ENCODE results near the gene RSPH10B.
"Not testable (repeated sequence)": the region's sequence is repeated elsewhere in the genome, so short reads cannot be mapped to it uniquely, and the experiment has no call there.

RSPH10B gene

GRCh38 chr7:5916529-5916928, 54.0 kb downstream of the RSPH10B start:
- H3K27me3 ChIP-seq (ENCODE audit: control insufficient read depth, insufficient read depth, low read length); H3K4me2 ChIP-seq (ENCODE audit: low read length); H3K4me1 ChIP-seq (ENCODE audit: control insufficient read depth, insufficient read depth, low read length); H3K9ac ChIP-seq (ENCODE audit: low read depth, low read length); H3K36me3 ChIP-seq (ENCODE audit: insufficient read depth, low read length); H3K4me3 ChIP-seq (ENCODE audit: low read length); H3K9me3 ChIP-seq (replicated peaks; ENCODE audit: low read length): not testable (repeated sequence)

GRCh38 chr7:5908835-5909234, 61.7 kb downstream of the RSPH10B start:
- not testable (repeated sequence) for H3K9ac ChIP-seq (ENCODE audit: low read depth, low read length); H3K9me3 ChIP-seq (replicated peaks; ENCODE audit: low read length); H3K36me3 ChIP-seq (ENCODE audit: insufficient read depth, low read length); H3K4me1 ChIP-seq (ENCODE audit: control insufficient read depth, insufficient read depth, low read length); H3K4me2 ChIP-seq (ENCODE audit: low read length); H3K27me3 ChIP-seq (ENCODE audit: control insufficient read depth, insufficient read depth, low read length); H3K4me3 ChIP-seq (ENCODE audit: low read length)

GRCh38 chr7:5904726-5905125, 65.8 kb downstream of the RSPH10B start:
- not testable (repeated sequence) for H3K27me3 ChIP-seq (ENCODE audit: control insufficient read depth, insufficient read depth, low read length); H3K9me3 ChIP-seq (replicated peaks; ENCODE audit: low read length); H3K4me1 ChIP-seq (ENCODE audit: control insufficient read depth, insufficient read depth, low read length); H3K9ac ChIP-seq (ENCODE audit: low read depth, low read length); H3K4me3 ChIP-seq (ENCODE audit: low read length); H3K36me3 ChIP-seq (ENCODE audit: insufficient read depth, low read length); H3K4me2 ChIP-seq (ENCODE audit: low read length)

GRCh38 chr7:5903002-5903401, 67.5 kb downstream of the RSPH10B start:
- not testable (repeated sequence) for H3K9me3 ChIP-seq (replicated peaks; ENCODE audit: low read length); H3K36me3 ChIP-seq (ENCODE audit: insufficient read depth, low read length)

DNA sequence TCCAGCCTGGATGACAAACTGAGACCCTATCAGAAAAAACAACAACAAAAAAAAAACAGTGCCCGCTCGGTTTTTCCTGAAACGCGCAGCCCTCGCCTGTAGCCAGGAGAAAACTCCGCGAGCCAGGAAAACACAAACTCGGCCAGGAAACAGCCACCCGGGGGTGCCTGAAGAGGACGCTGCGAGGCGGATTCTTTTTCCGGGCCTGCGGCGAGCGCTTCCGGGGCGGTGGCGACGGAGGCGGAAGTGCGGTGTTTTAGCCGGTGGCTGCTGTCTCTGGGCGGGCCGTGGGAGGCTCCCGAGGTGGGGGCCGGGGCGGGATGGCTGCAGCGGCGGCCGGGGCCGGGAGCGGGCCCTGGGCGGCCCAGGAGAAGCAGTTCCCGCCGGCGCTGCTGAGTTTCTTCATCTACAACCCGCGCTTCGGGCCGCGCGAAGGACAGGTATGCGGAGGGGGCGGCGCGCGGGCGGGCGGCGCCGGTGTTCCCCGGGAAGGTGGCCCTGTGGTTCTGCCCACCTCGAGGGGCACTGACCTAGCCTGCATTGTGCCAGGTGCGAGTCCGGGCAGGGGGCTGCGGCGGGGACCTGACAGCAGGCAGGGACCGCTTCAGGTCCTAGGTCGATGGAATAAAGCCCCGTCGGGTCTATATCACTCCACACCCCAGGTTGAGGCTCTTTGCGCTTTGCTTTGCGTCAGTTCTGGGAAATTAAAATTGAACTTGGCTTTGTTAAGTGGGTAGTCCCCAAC, 71.8 kb downstream of the RSPH10B start, which contains the start of gene CCZ1:
TSS of gene CCZ1 (plus strand) at position 254 of the 745 bp plus-strand sequence. CDS start at position 321, 67 bp downstream.
- not testable (repeated sequence) for H3K9me3 ChIP-seq (replicated peaks; ENCODE audit: low read length); H3K4me1 ChIP-seq (ENCODE audit: control insufficient read depth, insufficient read depth, low read length); H3K27me3 ChIP-seq (ENCODE audit: control insufficient read depth, insufficient read depth, low read length); H3K36me3 ChIP-seq (ENCODE audit: insufficient read depth, low read length)
- Histone ChIP-seq H3K9ac (ENCODE audit: low read depth, low read length) (peak within 1 kb of the TSS; percentile 70), H3K4me3 (ENCODE audit: low read length) (peak within 1 kb of the TSS; percentile 62), H3K4me2 (ENCODE audit: low read length) (peak within 1 kb of the TSS; percentile 63)

More at GRCh38 chr7:5903002-5903401, 67.5 kb downstream of the RSPH10B start:
- H3K27me3 ChIP-seq (ENCODE audit: control insufficient read depth, insufficient read depth, low read length); H3K4me1 ChIP-seq (ENCODE audit: control insufficient read depth, insufficient read depth, low read length); H3K4me2 ChIP-seq (ENCODE audit: low read length); H3K4me3 ChIP-seq (ENCODE audit: low read length); H3K9ac ChIP-seq (ENCODE audit: low read depth, low read length): not testable (repeated sequence)

DNA sequence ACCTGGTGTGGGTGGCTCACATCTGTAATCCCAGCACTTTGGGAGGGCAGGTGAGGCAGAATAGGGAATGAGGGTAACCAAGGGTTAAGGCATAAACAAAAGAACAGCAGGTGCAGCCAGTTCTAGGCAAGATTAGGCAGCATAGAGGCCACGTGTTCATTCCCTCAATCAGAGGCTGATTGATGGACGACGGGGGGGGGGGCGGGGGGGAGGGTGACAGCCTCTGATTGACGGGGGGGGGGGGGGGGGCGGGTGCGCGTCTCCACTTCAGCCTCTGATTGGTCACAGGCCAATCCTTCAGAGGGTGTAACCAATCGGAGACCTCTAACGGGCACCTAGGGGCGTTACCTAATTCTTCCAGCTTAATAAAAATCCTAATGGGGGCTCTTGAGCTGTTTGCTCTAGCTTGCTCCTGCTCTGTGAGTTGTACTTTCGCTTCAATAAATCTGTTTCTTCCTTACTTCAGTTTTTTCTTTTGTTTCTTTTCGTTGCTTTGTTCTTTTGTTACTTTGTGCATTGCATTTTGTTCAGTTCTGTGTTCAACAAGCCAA, 73.0 kb downstream of the RSPH10B start:
- not testable (repeated sequence) for H3K9ac ChIP-seq (ENCODE audit: low read depth, low read length); H3K4me1 ChIP-seq (ENCODE audit: control insufficient read depth, insufficient read depth, low read length); H3K27me3 ChIP-seq (ENCODE audit: control insufficient read depth, insufficient read depth, low read length); H3K4me3 ChIP-seq (ENCODE audit: low read length); H3K9me3 ChIP-seq (replicated peaks; ENCODE audit: low read length); H3K36me3 ChIP-seq (ENCODE audit: insufficient read depth, low read length); H3K4me2 ChIP-seq (ENCODE audit: low read length)

DNA sequence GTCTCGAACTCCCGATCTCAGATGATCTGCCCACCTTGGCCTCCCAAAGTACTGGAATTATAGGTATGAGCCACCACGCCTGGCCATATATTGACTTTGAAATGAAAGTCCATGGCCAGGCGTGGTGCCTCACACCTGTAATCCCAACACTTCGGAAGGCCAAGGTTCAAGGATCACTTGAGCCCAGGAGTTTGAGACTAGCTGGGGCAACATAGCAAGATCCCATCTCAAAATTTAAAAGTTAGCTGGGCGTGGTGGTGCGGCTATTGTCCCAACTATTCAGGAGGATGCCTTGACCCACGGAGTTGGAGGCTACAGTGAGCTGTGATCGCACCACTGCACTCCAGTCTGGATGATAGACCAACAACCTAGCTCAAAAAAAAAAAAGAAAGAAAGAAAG, 78.0 kb downstream of the RSPH10B start:
- Histone ChIP-seq H3K27me3 (ENCODE audit: control insufficient read depth, insufficient read depth, low read length) (no peaks in the 10 kb centered on the region), H3K4me2 (ENCODE audit: low read length) (no peak overlapping the region), H3K9me3 (replicated peaks; ENCODE audit: low read length) (no peaks in the 10 kb centered on the region), H3K4me1 (ENCODE audit: control insufficient read depth, insufficient read depth, low read length) (no peaks in the 10 kb centered on the region), H3K36me3 (ENCODE audit: insufficient read depth, low read length) (no peaks in the 10 kb centered on the region), H3K4me3 (ENCODE audit: low read length) (no peak overlapping the region), H3K9ac (ENCODE audit: low read depth, low read length) (no peak overlapping the region)

- not testable (repeated sequence) for H3K9me3 ChIP-seq (replicated peaks; ENCODE audit: low read length); H3K4me2 ChIP-seq (ENCODE audit: low read length); H3K27me3 ChIP-seq (ENCODE audit: control insufficient read depth, insufficient read depth, low read length); H3K4me3 ChIP-seq (ENCODE audit: low read length); H3K36me3 ChIP-seq (ENCODE audit: insufficient read depth, low read length); H3K4me1 ChIP-seq (ENCODE audit: control insufficient read depth, insufficient read depth, low read length); H3K9ac ChIP-seq (ENCODE audit: low read depth, low read length)
These were observed 80.2 kb downstream of the RSPH10B start for GRCh38 chr7:5890244-5890643.

GRCh38 chr7:5888021-5888420, 82.5 kb downstream of the RSPH10B start:
- not testable (repeated sequence) for H3K36me3 ChIP-seq (ENCODE audit: insufficient read depth, low read length); H3K4me3 ChIP-seq (ENCODE audit: low read length); H3K27me3 ChIP-seq (ENCODE audit: control insufficient read depth, insufficient read depth, low read length); H3K4me2 ChIP-seq (ENCODE audit: low read length); H3K9ac ChIP-seq (ENCODE audit: low read depth, low read length); H3K9me3 ChIP-seq (replicated peaks; ENCODE audit: low read length); H3K4me1 ChIP-seq (ENCODE audit: control insufficient read depth, insufficient read depth, low read length)

DNA sequence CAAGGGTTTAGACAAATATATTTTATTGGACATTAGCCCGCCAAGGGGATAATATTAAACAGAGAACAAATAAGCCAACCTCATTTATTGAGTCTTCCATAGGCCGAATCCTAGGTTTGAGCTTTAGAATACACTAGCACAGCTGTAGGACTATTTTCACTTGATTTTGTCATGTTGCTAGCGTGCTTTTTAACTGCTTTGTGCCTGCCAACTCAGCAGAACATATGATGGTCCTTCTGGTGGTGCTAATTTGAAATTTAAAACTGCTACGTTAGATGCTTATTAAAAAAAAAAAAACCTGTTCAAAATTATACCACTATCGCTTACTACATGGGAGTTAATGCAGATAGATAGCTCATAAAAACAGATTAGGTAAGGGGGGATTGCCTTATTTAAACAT, 86.1 kb downstream of the RSPH10B start:
- H3K4me2 ChIP-seq (ENCODE audit: low read length); H3K27me3 ChIP-seq (ENCODE audit: control insufficient read depth, insufficient read depth, low read length); H3K36me3 ChIP-seq (ENCODE audit: insufficient read depth, low read length); H3K4me3 ChIP-seq (ENCODE audit: low read length); H3K9ac ChIP-seq (ENCODE audit: low read depth, low read length); H3K4me1 ChIP-seq (ENCODE audit: control insufficient read depth, insufficient read depth, low read length); H3K9me3 ChIP-seq (replicated peaks; ENCODE audit: low read length): not testable (repeated sequence)

GRCh38 chr7:5880106-5880505, 90.4 kb downstream of the RSPH10B start:
- H3K4me1 ChIP-seq (ENCODE audit: control insufficient read depth, insufficient read depth, low read length); H3K36me3 ChIP-seq (ENCODE audit: insufficient read depth, low read length); H3K27me3 ChIP-seq (ENCODE audit: control insufficient read depth, insufficient read depth, low read length); H3K9ac ChIP-seq (ENCODE audit: low read depth, low read length); H3K9me3 ChIP-seq (replicated peaks; ENCODE audit: low read length); H3K4me2 ChIP-seq (ENCODE audit: low read length); H3K4me3 ChIP-seq (ENCODE audit: low read length): not testable (repeated sequence)

DNA sequence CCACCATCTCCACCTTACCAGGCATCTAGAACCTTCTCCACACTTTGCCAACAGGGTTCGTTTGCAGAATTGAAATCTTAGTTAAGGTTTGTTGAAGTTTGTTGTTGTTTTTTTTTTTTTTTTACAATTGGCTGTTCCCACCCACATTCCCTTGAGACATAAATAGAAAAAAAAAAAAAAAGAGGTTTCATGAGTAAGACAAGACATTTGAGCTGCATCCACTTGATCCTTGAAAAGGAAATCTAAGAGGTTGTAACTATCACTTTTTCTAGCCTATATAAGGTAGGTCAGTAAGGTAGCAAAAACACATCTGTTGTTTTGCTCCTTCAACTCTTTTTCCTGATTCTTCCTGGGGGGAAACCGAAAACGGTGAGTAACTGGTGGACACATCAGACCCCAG, 90.9 kb downstream of the RSPH10B start:
- H3K4me2 ChIP-seq (ENCODE audit: low read length); H3K9me3 ChIP-seq (replicated peaks; ENCODE audit: low read length); H3K36me3 ChIP-seq (ENCODE audit: insufficient read depth, low read length); H3K9ac ChIP-seq (ENCODE audit: low read depth, low read length); H3K27me3 ChIP-seq (ENCODE audit: control insufficient read depth, insufficient read depth, low read length); H3K4me3 ChIP-seq (ENCODE audit: low read length); H3K4me1 ChIP-seq (ENCODE audit: control insufficient read depth, insufficient read depth, low read length): not testable (repeated sequence)

Data from skeletal muscle satellite cell (primary cell).